Kidney epithelial cell (primary cell): ENCODE data around the gene SPSB2. TPM values are rescaled to one million over a fixed set of nuclear protein-coding genes. Genes with fewer than 3 reads are reported as not detected.

Source experiments
- DNase-seq: peaks from one replicate; pipeline ENCODE4 v3.0.0-alpha.2; 2010; ENCODE audit warnings: low read depth
- H3K27me3 ChIP-seq: 2 replicates; pipeline ENCODE4 v1.6.0; 2011; ENCODE audit warnings: low read length; ENCODE audit not compliant: control insufficient read depth, insufficient read depth
- H3K36me3 ChIP-seq: 2 replicates; pipeline ENCODE4 v1.5.1; 2011; ENCODE audit warnings: low read length; ENCODE audit not compliant: control insufficient read depth, insufficient read depth
- H3K4me3 ChIP-seq: 2 replicates; pipeline ENCODE4 v1.5.1; 2011; ENCODE audit warnings: low read depth, mild to moderate bottlenecking, control low read depth, low read length
- total RNA-seq: library from RNA; depleted of rRNA; stranded (reverse); fragments of >200 nt; gene quantifications from 2 replicates; pipeline ENCODE4 v1.2.3, GENCODE V29; 2015
- TF ChIP-seq, protein P1 (sequence below): IDR thresholded peaks from 2 replicates; pipeline ENCODE4 v1.5.1; 2011; ENCODE audit warnings: mild to moderate bottlenecking, moderate library complexity, low read length, control low read depth, inconsistent platforms; ENCODE audit not compliant: insufficient read depth, poor library complexity, severe bottlenecking

SPSB2 gene
- total RNA-seq, 1 donor from 2014 or later = 10.1 TPM

GRCh38 chr12:6851921-6852650, 21.0 kb downstream of the SPSB2 start, which contains the start of gene USP5:
USP5 (plus strand) TSS chr12:6852150; CDS start chr12:6852180, 30 bp downstream.
- peaks cover 3% of the 10 kb centered on the region for H3K36me3 ChIP-seq
- no peaks in the 10 kb centered on the region for H3K27me3 ChIP-seq
- TF ChIP-seq, protein P1, sequence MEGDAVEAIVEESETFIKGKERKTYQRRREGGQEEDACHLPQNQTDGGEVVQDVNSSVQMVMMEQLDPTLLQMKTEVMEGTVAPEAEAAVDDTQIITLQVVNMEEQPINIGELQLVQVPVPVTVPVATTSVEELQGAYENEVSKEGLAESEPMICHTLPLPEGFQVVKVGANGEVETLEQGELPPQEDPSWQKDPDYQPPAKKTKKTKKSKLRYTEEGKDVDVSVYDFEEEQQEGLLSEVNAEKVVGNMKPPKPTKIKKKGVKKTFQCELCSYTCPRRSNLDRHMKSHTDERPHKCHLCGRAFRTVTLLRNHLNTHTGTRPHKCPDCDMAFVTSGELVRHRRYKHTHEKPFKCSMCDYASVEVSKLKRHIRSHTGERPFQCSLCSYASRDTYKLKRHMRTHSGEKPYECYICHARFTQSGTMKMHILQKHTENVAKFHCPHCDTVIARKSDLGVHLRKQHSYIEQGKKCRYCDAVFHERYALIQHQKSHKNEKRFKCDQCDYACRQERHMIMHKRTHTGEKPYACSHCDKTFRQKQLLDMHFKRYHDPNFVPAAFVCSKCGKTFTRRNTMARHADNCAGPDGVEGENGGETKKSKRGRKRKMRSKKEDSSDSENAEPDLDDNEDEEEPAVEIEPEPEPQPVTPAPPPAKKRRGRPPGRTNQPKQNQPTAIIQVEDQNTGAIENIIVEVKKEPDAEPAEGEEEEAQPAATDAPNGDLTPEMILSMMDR = no peak
- H3K4me3 ChIP-seq = peak within 1 kb of the TSS; percentile 95
- peak; percentile 99 for DNase-seq

GRCh38 chr12:6851153-6851920, 21.8 kb downstream of the SPSB2 start, which contains the start of gene CDCA3:
CDCA3 (minus strand) TSS chr12:6851286; CDS start chr12:6850952, 334 bp downstream.
- DNase-seq = peak; percentile 96
- TF ChIP-seq, protein P1 = no peak
- H3K27me3 ChIP-seq = no peaks in the 10 kb centered on the region
- H3K36me3 ChIP-seq = peaks cover 4% of the 10 kb centered on the region
- peak within 1 kb of the TSS; percentile 95 for H3K4me3 ChIP-seq

DNA sequence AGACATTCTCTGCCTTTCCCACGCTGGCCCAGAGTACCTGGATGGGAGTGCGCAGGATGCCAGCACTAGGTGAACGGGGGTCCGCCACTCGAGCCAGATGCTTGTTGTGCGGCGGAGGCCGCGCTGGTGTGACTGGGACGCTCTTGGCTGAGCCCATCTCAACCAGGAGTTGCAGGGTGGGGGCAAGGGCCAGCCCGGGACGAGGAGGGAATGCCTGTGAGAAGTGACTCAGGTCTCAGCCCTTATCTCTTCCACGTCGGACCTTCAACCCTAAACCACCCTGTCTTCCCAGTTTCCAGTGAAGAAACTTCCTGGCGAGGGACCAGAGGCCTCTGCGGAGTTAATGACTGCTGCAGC, 22.3 kb downstream of the SPSB2 start:
- peaks cover 4% of the 10 kb centered on the region for H3K36me3 ChIP-seq
- DNase-seq = no peak
- TF ChIP-seq, protein P1 = no peak
- H3K27me3 ChIP-seq = no peaks in the 10 kb centered on the region
- H3K4me3 ChIP-seq = peak overlapping the region; percentile 95

DNA sequence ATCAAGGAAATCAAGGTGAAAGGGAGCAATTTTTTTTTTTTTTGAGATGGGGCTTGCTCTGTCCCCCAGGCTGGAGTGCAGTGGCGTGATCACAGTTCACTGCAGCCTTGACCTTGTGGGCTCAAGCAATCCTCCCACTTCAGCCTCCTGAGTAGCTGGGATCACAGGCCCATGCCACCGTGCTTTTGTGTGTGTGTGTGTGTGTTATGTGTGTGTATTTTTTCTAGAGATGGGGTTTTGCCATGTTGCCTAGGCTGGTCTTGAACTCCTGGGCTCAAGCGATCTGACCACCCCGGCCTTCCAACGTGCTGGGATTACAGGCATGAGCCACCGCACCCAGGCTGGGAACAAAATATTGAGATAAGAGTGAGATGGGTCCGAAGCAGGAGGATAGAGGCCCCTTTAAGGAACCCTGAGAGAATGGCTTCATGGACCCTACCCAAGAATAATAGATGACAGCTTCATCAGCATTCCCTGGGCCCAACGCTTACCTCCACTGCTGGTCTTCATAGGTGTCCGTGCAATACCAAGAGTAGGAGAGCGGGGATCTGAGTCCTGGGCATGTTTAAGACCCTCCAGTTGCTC, 23.0 kb downstream of the SPSB2 start:
- DNase-seq = no peak
- Histone ChIP-seq H3K36me3 (peaks cover 4% of the 10 kb centered on the region), H3K4me3 (peak overlapping the region; percentile 95), H3K27me3 (no peaks in the 10 kb centered on the region)
- TF ChIP-seq, protein P1 = no peak

GRCh38 chr12:6849427-6849826, 23.7 kb downstream of the SPSB2 start:
- no peak overlapping the region for H3K4me3 ChIP-seq
- DNase-seq = no peak
- H3K36me3 ChIP-seq = peaks cover 4% of the 10 kb centered on the region
- TF ChIP-seq, protein P1 = no peak
- no peaks in the 10 kb centered on the region for H3K27me3 ChIP-seq
